Measurements from ENCODE around the gene GPR176.

Gene GPR176

DNA sequence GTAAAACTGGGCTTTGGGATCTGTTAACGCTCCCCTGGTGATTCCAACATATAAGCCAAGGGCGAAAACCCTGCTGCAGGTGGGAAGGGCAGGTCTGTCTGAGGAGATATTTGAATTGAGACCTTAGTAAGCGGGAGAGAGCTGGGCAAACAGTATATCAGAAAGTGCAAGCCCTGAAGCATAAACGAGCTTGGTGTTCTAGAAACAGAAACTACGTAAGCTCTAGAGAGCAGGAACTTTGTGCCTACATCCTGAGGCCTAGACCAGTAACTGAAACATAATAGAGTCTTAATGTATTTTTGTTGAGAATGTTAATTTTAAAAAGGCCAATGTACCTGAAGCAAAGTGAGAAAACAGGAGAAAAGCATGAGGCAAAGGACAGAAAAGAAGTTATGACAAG, 74.5 kb downstream of the GPR176 start:
- no peak for DNase-seq (ENCODE audit: low read depth)
- TF ChIP-seq, protein P1, sequence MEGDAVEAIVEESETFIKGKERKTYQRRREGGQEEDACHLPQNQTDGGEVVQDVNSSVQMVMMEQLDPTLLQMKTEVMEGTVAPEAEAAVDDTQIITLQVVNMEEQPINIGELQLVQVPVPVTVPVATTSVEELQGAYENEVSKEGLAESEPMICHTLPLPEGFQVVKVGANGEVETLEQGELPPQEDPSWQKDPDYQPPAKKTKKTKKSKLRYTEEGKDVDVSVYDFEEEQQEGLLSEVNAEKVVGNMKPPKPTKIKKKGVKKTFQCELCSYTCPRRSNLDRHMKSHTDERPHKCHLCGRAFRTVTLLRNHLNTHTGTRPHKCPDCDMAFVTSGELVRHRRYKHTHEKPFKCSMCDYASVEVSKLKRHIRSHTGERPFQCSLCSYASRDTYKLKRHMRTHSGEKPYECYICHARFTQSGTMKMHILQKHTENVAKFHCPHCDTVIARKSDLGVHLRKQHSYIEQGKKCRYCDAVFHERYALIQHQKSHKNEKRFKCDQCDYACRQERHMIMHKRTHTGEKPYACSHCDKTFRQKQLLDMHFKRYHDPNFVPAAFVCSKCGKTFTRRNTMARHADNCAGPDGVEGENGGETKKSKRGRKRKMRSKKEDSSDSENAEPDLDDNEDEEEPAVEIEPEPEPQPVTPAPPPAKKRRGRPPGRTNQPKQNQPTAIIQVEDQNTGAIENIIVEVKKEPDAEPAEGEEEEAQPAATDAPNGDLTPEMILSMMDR (IDR thresholded peaks at IDR 0.05; ENCODE audit: control insufficient read depth, extremely low read depth, insufficient read depth), result no peak

DNA sequence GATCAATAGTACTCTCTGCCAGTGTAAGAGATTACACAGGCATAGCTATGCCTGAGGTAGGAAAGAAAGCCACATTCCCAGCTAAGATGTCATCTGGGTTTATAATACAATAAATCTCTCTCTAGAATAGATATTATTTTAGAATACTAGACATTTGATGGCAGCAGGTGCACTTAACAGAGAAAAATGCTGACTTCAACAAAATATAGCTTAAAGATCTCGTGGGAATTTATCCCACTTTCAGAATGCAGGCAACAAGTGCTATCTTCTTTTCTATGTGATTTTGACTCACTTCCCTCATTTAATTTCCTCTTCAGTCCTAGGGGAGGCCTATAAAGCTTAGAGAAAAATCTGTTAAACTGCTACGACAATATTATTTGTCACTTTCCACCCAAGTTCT, 76.5 kb downstream of the GPR176 start:
- no peak overlapping the region for H3K4me3 ChIP-seq (ENCODE audit: low read depth, low read length)
- DNase-seq (ENCODE audit: low read depth), result no peak
- TF ChIP-seq, protein P1 (IDR thresholded peaks at IDR 0.05; ENCODE audit: control insufficient read depth, extremely low read depth, insufficient read depth), result no peak

More for the DNA sequence above, 74.5 kb downstream of the GPR176 start:
- H3K4me3 ChIP-seq (ENCODE audit: low read depth, low read length), result no peak overlapping the region

DNA sequence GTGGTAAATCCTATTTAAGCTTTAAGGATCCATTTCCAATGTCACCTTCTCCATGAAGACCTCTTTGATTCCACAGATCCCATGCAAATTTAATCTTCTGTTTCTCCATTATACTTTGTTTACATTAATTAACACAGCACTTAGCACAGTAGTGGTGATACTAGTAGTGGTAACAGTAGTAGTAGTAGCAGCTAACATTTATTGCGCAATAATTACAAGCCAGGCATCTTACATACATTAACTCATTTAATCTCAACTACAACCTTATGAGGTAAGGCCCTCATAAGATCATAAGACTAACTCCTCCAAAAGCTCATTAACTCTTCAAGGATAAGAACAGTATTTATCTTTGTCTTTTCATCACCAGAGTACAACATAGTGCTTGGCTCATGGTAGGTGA, 82.6 kb downstream of the GPR176 start:
- TF ChIP-seq, protein P1 (IDR thresholded peaks at IDR 0.05; ENCODE audit: control insufficient read depth, extremely low read depth, insufficient read depth), result no peak
- H3K4me3 ChIP-seq (ENCODE audit: low read depth, low read length), result no peak overlapping the region
- DNase-seq (ENCODE audit: low read depth), result no peak

DNA sequence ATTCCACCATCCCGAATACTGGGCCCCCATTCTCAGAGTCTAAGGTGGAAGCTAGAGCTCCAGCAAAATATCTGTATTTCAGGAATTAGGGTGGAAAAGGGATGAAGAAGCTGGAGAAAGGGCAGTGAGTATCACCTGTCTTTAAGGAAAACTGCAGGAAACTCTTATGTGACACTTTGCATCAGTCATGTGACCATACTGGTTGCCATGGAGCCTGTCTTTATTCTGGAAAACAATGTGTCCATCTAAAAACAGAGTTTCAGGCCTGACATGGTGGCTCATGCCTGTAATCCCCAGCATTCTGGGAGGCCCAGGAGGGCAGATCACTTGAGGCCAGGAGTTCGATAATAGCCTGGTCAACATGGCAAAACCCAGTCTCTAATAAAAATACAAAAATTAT, 84.5 kb downstream of the GPR176 start:
- H3K4me3 ChIP-seq (ENCODE audit: low read depth, low read length), result no peak overlapping the region
- DNase-seq (ENCODE audit: low read depth), result no peak
- TF ChIP-seq, protein P1 (IDR thresholded peaks at IDR 0.05; ENCODE audit: control insufficient read depth, extremely low read depth, insufficient read depth), result no peak

DNA sequence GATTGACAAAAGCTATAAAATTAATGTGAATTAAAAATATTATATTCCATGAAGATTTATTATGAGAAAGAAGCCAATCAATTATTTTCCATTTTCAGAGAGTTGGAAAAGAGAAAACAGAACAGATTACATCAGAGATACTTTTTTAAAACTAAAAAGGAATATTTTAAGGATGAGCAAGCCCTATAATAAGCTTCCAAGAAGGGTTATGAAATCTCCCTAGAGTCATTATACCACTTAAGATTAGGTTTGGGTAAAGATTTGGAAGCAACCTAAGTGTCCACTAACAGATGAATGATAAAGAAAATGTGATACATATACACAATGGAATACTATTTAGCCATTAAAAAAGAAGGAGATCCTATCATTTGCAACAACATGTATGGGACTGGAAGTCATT, 85.8 kb downstream of the GPR176 start:
- no peak for DNase-seq (ENCODE audit: low read depth)
- TF ChIP-seq, protein P1 (IDR thresholded peaks at IDR 0.05; ENCODE audit: control insufficient read depth, extremely low read depth, insufficient read depth), result no peak
- no peak overlapping the region for H3K4me3 ChIP-seq (ENCODE audit: low read depth, low read length)

DNA sequence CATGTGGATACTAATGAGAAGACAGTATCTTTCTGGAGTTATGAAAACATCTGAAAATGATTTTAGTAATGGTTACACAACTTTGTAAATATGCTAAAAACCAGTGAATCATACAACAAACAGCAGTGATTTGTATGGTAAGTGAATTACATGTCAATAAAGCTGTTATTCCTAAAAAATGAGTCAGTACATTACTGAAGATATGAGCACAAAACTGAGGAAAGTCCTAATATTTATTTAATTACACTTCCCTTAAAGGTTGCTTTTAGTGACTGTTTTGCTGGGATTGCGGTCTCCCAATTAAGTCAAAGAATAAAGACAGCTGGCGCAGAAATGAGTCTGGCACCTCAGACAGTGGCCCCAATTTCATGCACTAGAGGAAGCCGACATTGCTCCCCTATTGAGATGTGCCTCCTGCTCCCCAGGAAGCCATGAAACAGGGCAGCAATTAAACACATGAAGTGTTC, 86.5 kb downstream of the GPR176 start:
- no peak overlapping the region for H3K4me3 ChIP-seq (ENCODE audit: low read depth, low read length)
- DNase-seq (ENCODE audit: low read depth), result no peak
- TF ChIP-seq, protein P1 (IDR thresholded peaks at IDR 0.05; ENCODE audit: control insufficient read depth, extremely low read depth, insufficient read depth), result no peak

DNA sequence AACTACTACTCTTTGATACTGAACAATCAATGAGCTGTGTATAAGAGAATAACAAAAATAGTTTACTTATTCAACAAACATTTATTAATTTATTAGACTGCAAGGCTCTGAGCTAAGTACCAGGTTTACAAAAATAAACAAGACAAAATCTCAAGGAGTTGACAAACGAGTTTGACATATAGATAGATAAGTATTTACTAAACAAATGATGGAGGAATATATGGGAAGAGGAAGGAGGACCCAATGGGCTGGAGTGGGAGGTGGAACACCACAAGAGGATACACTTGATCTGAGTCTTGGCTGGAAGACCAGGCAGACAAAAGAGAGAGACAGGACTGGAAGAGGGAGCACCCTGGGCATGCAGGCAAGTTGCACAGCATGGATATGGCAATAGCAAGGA, 89.9 kb downstream of the GPR176 start:
- TF ChIP-seq, protein P1 (IDR thresholded peaks at IDR 0.05; ENCODE audit: control insufficient read depth, extremely low read depth, insufficient read depth), result no peak
- peak; percentile 81 for DNase-seq (ENCODE audit: low read depth)
- H3K4me3 ChIP-seq (ENCODE audit: low read depth, low read length), result no peak overlapping the region
